GM04504 (cell line): ENCODE measurements around the gene XBP1.
"Not testable (repeated sequence)": the region's sequence is repeated elsewhere in the genome, so short reads cannot be mapped to it uniquely, and the experiment has no call there.

ENCODE experiments used
- DNase-seq: peaks from one replicate; pipeline ENCODE4 v3.0.0-alpha.2; 2012; ENCODE audit warnings: low read depth

The XBP1 gene

DNA sequence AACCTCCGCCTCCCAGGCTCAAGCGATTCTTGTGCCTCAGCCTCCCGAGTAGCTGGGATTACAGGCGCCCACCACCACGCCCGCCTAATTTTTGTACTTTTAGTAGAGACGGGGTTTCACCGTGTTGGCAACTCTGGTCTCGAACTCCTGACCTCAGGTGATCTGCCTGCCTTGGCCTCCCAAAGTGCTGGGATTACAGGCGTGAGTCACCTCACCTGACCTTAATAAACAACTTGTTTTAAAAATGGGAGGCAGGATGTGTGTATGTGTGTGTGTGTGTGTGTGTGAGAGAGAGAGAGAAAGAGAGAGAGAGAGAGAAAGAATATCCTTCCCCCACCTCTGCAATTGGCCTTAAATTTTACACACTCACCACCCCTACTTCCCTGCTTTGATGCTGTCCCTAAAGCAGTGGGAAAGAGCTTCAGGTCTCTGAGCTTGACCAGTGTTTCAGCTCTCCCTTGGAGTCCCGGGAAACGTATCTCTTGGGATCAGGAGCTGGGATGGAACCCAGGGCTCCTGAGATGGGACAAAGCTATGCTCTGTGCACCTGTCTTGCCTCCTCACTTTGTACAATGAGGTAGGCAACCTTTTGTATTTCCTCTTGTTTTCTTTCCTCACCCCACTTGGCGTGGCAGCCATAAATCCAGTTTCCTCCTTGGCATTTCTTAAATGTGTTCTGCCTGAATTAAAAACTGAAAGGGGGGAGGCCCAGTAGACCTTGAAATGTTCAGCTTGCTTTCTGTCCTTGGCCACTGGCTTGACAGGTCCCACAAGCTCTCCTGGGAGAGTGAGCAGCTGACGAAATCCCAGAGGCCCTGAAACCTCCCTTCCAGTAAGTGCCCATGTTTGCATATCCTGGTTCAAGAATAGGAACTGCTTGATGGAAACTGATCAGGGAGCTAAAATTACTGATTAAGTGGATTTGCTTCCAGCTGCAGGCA is 17.8 kb upstream of the XBP1 start:
- no peak for DNase-seq

DNA sequence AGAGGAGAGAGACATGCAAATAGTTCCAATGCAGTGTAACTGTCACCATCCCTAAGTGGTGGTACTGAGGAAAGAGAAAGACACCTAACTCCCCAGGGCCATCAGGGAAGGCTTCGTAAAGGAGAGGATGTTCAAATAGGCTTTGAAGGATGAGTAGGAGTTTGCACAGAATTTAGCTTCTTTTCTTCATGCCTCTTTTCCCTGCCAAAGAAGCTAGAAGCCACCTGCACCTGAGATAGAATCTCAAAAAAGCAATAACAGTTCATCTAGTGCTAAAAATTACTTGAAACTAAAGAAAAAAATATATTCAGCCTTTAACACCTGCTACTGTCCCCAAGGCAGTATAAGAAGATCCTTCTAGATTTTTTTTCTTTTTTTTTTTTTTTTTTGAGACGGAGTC is 16.7 kb upstream of the XBP1 start:
- DNase-seq: no peak

DNA sequence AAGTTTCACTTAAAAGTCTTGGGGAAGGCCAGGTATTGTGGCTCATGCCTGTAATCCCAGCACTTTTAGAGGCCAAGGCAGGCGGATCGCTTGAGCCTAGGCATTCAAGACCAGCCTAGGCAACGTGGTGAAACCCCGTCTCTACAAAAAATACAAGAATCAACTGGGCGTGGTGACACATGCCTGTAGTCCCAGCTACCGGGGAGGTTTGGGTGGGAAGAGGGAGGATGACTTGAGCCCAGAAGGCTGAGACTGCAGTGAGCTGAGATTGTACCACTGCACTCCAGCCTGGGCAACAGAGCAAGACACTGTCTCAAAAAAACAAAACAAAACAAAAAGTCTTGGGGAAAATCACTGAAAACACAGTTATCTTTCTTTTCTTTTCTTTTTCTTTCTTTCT is 15.4 kb upstream of the XBP1 start:
- DNase-seq: no peak

DNA sequence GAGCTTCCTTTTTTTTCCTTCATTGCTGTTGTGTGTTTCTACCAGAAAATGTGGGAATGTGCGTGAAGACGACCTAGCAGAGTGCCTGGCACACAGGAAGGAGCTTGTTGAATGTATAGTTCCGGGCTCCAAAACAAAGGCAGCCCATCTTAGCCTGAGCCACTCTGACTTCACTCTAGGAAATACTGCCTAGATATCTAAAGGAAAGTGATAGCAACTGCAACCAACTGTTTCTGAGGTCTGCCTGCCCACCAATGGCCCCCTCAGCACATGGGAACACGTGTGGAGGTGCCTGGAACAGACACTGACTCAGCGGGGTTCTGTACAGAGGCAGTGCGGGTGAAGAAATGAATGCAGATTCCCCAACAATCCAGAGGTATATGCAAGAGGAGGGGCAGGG is 14.7 kb upstream of the XBP1 start:
- no peak for DNase-seq

DNA sequence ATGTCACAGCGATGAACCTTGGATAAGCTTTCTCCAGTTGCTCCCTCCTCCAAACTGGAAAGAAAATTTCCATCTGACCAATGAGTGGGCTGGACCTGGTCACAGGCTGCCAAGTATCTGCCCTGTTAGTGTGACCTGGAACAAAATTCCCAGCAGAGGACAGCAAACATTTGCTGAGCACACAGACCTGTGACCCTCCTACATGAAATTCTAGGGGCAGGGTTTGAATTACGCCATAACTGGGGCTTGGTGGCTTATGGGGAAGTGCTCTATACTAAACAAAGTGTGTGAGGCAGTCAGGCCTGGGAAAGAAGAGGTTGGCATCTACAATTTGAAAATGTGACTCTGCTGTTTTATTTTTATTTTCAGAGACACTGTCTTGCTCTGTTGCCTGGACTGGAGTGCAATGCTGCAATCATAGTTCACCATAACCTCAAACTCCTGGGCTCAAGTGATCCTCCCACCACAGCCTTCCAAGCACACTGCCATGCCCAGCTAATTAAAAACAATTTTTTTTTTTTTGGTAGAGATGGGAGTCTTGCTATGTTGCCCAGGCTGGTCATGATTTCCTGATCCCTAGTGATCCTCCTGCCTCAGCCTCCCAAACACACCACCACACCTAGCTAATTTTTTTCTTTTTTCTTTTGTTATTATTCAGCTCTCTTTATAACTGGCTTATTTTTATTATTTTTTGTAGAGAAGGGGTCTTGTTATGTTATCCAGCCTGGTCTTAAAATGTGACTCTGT is 13.6 kb upstream of the XBP1 start:
- DNase-seq: no peak

DNA sequence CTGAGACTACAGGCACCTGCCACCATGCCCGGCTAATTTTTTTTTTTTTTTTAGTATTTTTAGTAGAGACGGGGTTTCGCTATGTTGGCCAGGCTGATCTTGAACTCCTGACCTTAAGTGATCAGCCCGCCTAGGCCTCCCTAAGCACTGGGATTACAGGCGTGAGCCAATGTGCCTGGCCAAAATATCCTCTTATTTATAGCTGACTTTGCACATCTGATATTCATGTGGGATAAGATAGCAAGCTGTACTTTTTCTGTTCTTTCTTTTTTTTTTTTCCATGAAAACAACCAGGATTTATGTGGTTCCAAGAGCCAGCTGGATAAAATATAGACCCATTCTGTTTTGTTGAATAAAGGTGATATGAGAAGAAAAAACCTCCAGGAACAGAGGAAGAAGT is 12.1 kb upstream of the XBP1 start:
- DNase-seq: no peak

DNA sequence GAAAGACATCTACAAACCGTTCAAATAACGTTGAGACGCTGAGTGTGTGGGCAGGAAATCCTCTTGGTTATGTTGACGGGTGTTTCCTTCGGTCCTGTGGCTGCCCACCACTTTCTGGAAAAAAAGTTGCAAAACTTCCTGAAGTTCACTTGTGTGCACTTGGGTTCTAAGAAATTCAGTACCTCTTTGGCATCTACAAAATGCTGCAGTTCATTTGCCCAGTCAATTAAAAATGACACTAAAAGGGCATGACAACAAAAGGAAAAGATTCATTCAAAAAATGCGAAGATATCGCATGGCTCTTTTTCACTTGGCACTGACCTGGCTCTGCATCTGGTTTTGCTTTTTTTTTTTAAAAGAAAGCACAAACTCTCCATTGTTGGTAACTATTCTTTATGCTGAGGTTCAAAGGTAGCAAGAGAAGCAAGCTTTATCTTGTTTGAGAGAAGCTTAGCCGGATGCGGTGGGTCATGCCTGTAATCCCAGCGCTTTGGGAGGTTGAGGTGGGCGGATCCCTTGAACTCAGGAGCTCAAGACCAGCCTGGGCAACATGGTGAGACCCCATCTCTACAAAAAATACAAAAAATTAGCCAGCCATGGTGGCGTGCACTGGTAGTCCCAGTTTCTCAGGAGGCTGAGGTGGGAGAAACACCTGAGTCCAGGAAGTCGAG is 10.6 kb upstream of the XBP1 start:
- no peak for DNase-seq

DNA sequence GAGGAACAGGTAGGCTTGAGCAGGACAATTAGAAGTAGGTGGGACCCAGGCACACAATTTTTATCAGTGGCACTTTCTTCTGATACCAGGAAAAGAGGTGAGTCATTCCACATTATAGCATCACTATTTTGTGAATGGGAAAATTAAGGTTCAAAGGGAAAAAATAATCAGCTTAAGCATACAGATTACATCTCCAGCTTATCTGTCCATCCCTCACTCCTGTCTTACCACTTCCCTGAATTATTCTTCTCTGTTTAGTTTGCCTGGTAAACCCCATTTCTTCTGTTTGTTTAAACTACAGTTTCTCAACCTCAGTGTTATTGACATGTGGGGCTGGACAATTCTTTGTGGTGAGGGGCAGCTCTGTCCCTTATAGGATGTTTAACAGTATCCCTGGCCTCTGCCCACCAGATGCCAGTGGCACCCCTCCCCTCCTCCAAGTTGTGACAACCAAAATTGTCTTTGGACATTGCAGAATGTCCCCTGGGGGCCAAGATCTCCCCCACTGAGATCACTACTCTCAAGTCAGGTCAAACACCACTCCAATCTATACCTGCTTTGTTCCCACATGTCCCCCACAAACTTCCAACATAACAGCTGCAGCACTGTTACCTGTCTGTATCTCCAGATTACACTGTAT is 8.5 kb upstream of the XBP1 start:
- DNase-seq: no peak

DNA sequence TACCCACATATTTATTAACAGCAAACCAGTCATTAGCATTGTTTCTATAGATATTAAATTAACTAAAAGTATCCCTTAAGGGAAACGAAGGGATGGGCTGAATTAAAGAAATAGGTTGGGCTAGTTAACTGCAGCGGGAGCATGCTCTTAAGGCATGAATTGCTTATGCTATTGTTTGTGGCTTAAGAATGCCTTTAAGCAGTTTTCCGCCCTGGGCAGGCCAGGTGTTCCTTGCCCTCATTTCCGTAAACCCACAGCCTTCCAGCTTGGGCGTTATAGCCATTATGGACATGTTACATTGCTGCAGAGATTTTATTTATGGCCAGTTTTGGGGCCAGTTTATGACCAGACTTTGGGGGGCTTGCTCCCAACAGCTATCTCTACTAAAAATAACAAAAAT is 5.1 kb upstream of the XBP1 start:
- not testable (repeated sequence) for DNase-seq

DNA sequence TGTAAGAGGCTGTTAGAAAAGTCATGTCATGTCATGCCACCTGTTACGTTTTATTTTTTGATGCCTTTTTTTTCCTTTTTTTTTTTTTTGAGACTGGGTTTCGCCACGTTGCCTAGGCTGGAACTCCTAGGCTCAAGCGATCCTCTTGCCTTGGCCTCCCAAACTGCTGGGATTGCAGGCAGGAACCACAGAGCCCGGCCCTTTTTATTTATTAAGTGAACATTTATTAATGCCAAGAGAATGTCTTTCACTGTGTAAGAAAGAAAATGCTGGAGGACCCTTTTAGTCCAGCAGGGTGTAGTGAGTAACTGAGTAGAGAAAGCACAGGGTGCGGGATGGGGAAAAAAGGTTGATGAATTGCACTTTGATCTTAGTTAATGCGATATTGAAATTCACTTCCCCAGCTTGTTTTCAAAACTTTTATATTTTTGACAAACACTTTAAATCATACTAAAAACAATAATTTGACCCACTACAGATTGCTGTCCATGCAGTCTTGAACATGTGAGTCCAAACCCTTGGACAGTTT is 2.3 kb upstream of the XBP1 start:
- DNase-seq: no peak

DNA sequence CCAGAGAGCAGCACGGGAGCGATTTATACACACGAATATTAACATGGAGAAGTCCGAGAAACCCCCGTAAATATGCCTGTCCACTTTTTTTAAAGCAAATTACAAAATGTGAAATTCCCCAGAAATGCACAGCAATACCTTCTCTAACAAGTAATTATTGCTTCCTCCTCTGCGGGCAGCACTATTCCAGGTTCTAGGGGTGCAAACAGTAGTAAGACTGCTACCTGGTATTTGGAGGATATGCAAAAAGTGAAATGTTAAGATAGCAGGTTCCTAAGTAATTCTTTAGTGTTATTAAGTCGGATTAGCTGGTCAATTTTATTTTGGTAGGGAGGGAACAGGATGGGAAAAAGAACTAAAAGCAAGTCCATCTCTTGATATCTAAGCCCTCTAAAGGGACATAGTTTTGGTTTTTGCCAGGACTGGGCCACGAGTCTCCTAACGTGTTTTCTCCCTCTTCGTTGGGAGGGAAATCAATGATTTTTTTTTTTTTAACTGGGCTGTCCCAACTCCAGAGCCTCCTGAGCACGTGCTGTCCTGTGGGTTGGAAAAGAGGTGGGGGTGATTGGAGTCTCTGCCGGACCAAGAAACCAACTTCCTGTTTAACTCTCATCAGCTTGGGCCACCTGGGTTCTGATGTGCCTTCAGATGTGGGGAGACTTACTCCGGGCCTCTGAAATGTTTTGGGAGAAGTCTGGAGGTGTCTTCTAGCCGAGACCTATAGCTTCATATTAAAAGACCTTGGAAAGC is 1.7 kb upstream of the XBP1 start:
- DNase-seq: no peak

DNA sequence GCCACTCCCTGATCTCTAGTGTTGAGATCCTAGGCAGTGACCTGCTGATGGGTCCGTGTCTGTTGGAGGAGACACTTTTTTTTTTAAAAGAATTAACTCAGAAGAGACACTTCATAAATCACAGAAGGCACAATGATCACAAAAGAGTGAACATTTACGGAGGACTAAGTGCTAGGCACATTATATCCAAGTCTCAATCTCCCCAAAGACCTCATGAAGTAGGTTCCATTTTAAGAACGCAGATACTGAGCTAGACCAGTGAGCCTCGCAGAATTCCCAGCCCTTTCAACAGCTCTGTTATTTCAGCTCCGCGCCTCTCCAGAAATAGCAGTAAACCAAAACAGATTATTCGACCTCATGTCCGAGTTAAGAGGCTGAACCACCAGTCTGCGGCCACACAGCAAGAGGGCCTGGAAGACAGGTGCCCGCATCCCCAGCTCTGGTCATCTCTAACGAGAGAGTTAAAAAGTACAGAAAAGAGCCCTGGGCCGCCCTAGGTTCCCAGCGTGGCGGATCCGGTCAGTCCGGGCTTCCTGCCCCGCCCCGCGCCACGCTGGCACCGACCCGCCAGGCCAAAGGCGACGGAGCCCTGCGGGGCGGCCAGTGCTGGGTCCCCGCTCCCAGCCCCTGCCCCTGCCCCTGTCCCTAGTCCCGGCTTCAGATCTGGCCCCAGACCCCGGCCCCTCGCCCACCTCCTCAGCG is 612 bp downstream of the XBP1 start:
- DNase-seq: peak; percentile 38

DNA sequence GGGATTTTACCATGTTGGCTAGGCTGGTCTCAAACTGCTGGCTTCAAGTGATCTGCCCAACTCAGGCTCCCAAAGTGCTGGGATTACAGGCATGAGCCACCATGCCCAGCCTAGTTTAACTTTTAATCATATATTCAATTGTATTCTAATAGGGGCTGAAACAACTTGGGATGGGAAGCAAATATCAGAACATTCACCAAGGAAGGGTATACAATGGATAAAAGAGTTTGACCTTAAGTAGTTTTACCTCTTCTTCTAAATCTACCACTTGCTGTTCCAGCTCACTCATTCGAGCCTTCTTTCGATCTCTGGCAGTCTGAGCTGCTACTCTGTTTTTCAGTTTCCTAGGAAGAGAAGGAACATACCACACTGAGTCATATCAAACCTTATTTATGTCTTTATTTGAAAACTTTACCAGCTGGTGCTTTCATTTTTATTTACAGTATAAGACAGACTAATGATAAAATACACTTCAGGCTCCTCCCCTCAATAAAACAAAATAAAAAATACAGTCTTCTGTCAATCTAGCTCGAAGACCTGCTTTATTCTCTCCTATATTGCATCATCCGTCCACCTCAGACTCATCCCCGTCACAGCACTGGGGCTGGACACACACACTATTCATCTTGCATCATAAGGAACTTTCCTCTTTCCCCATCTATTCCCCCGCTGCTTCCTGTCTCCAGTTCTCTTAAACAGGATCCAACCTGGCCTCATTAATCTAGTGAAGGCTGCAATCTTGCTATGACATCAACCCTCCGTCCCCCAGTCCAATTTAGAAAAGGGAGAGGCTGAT is 1.4 kb downstream of the XBP1 start:
- peak; percentile 87 for DNase-seq

DNA sequence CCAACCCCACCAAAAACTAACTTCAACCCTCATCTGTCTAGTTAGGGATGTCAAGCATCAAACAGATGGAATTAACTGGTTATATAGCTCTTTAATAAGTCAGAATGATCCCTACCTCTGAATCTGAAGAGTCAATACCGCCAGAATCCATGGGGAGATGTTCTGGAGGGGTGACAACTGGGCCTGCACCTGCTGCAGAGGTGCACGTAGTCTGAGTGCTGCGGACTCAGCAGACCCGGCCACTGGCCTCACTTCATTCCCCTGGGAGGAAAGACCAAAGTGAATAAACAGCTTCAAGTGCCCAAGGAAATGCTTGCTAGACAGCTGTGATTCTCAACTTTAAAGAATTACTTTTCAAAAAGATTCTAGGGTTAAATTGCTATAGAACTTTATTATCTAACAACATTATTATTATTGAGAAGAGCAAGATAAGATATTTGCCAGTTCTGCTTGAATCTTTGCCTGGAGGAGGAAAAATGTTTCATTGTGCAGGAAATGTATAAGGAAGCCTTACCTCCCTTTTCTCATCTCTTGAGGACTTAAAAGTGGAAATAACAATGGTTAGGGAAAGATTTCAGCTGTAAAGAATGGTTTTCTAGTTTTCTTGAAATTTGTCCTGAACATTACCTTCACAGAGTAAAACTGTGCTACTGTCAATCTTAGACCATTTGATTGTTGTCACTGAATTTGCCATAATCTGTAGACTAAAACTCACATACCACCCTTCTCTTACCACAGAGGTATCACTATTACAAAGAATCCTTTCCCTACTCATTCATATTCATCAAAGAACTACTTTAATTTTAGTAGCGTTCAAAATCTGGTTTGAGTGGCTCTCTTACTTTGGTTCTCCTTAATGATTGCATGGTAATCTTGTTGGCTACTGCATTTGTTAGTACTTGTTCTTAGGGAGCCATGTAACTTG is 4.2 kb downstream of the XBP1 start:
- DNase-seq: no peak

DNA sequence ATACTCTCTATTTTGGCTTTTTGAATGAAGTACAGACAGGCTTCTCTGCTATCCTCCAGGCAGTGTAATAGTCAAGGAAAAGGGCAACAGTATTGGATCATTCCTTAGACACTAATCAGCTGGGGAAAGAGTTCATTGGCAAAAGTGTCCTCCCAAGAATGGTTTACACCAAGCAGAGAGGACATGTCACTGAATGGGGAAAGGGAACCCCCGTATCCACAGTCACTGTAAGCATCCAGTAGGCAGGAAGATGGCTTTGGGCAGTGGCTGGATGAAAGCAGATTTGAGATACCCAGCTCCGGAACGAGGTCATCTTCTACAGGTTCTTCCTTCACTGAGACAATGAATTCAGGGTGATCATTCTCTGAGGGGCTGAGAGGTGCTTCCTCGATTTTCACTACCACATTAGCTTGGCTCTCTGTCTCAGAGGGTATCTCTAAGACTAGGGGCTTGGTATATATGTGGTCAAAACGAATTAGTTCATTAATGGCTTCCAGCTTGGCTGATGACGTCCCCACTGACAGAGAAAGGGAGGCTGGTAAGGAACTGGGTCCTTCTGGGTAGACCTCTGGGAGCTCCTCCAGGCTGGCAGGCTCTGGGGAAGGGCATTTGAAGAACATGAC is 5.2 kb downstream of the XBP1 start:
- DNase-seq: no peak

DNA sequence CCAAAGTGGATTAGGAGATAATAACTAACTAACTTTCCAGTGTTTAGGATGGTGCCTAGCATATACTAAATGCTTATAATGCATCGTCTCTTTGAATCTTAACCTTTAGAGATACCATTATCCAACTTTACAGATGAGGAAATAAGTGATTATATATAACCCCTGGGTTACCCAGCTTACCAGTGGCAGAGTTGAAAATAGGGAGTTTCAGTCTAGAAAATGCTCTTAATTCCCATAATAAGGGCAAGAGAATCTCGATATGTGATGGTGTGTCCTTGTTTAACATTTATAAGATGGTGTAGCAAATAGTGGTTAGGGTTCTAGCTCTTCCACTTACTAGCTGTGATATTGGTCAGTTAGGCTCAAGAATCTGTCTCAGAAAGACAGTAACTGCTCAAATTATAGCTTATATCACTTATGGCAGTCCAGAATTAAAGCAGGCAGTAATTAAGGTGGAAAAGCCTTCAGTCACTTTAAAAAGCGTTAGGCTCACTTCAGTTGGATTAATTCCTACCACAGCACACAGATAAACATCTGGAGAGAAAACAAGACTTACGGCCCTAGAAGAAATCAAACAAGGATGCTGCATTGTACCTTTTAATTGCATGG is 6.3 kb downstream of the XBP1 start:
- DNase-seq: no peak

DNA sequence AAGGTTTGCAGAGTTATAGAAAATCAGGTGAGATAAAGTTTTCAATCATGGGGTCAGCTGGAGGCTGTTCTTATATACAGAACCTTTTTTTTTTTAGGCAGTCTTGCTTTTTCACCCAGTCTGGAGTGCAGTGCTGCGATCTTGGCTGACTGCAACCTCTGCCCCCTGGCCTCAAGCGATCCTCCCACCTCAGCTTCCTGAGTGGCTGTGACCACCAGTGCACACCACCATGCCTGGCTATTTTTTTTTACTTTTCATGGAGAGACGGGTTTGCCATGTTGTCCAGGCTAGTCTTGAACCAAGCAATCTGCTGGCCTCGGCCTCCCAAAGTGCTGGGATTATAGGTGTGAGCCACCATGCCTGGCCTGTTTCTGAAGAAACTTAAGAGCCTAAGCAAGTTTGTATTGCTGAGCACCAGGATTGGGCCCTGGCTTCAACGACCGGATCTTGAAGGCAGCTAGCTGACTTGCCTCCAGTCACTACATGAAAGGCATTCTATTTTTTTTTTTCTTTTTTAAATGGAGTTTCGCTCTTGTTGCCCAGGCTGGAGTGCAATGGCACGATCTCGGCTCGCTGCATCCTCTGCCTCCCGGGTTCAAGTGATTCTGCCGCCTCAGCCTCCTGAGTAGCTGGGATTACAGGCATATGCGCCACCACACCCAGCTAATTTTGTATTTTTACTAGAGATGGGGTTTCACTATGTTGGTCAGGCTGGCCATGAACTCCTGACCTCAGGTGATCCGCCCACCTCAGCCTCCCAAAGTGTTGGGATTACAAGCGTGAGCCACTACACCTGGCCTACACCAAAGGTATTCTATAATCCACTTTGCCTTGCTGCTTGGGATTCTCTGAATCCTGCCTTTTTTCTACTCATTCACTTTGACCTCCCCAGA is 7.6 kb downstream of the XBP1 start:
- DNase-seq: no peak
